ENCODE results near the gene MGMT.

- TF ChIP-seq CTCF (IDR thresholded peaks at IDR 0.05 in 2 of 3, conservative IDR thresholded peaks at IDR 0.05 in 1 of 3; ENCODE audit: borderline replicate concordance in 1 of 3, insufficient read depth in 1 of 3, low read depth in 2 of 3, low read length in 2 of 3): no peak
- no peak for TF ChIP-seq SIN3A (IDR thresholded peaks at IDR 0.05; ENCODE audit: low read depth)
- no peak for TF ChIP-seq EZH2phosphoT487 (IDR thresholded peaks at IDR 0.05; ENCODE audit: borderline replicate concordance)
- no peak for TF ChIP-seq ELF1 (IDR thresholded peaks at IDR 0.05; ENCODE audit: borderline replicate concordance, low read depth)
- no peak for TF ChIP-seq POLR2A (IDR thresholded peaks at IDR 0.05; ENCODE audit: borderline replicate concordance, extremely low read depth, insufficient read depth, insufficient read length)
- TF ChIP-seq POLR2AphosphoS5 (IDR thresholded peaks at IDR 0.05; ENCODE audit: low read depth, low read length): no peak
Measured at GRCh38 chr10:129709627-129710509, 242.8 kb downstream of the MGMT start.
